ENCODE results near the gene RTN4IP1. TPM values are rescaled to one million over a fixed set of nuclear protein-coding genes. Genes with fewer than 3 reads are reported as not detected.

RTN4IP1 gene
- total RNA-seq, 1 experiment from 2014 or later, result 19.2 TPM

DNA sequence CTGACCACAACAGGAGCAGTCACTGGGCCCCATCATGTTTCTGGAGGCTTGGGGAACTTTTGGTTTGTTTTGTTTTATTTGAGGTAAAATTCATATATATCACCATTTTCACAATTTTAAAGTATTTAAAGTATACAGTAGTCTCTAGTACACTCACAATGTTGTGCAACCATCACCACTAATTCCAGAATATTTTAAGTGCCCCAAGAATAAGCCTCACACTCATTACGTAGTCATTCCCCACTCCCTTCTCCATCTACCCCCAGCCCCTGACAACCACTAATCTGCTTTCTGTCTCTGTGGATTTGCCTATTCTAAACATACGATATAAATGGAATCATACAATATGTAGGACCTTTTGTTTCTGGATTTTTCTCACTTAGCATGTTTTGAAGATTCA lies 29.0 kb downstream of the RTN4IP1 start:
- Mint-ChIP-seq H3K27ac (no peak overlapping the region), H3K9me3 (peaks cover 13% of the 10 kb centered on the region), H3K4me3 (no peak overlapping the region), H3K27me3 (ENCODE audit: low read depth) (no peaks in the 10 kb centered on the region; the same call in 1 of the 2 replicates), H3K4me1 (no peaks in the 10 kb centered on the region), H3K36me3 (peaks cover 31% of the 10 kb centered on the region)
- TF ChIP-seq IRF2 (CRISPR knock-in tag; IDR thresholded peaks at IDR 0.05; ENCODE audit: borderline replicate concordance, low read depth), result no peak
- TF ChIP-seq, protein P1, sequence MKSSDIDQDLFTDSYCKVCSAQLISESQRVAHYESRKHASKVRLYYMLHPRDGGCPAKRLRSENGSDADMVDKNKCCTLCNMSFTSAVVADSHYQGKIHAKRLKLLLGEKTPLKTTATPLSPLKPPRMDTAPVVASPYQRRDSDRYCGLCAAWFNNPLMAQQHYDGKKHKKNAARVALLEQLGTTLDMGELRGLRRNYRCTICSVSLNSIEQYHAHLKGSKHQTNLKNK (CRISPR knock-in tag; IDR thresholded peaks at IDR 0.05), result no peak
- TF ChIP-seq SOX15 (CRISPR knock-in tag; IDR thresholded peaks at IDR 0.05), result no peak
- TF ChIP-seq, protein P2, sequence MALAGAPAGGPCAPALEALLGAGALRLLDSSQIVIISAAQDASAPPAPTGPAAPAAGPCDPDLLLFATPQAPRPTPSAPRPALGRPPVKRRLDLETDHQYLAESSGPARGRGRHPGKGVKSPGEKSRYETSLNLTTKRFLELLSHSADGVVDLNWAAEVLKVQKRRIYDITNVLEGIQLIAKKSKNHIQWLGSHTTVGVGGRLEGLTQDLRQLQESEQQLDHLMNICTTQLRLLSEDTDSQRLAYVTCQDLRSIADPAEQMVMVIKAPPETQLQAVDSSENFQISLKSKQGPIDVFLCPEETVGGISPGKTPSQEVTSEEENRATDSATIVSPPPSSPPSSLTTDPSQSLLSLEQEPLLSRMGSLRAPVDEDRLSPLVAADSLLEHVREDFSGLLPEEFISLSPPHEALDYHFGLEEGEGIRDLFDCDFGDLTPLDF (CRISPR knock-in tag; IDR thresholded peaks at IDR 0.05), result no peak
- TF ChIP-seq, protein P3, sequence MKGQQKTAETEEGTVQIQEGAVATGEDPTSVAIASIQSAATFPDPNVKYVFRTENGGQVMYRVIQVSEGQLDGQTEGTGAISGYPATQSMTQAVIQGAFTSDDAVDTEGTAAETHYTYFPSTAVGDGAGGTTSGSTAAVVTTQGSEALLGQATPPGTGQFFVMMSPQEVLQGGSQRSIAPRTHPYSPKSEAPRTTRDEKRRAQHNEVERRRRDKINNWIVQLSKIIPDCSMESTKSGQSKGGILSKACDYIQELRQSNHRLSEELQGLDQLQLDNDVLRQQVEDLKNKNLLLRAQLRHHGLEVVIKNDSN (CRISPR knock-in tag; IDR thresholded peaks at IDR 0.05), result no peak
- no peak for TF ChIP-seq OVOL2 (CRISPR knock-in tag; IDR thresholded peaks at IDR 0.05; ENCODE audit: borderline replicate concordance)
- no peak for TF ChIP-seq GRHL2 (CRISPR knock-in tag; IDR thresholded peaks at IDR 0.05; ENCODE audit: insufficient replicate concordance, severe bottlenecking)
- TF ChIP-seq, protein P4, sequence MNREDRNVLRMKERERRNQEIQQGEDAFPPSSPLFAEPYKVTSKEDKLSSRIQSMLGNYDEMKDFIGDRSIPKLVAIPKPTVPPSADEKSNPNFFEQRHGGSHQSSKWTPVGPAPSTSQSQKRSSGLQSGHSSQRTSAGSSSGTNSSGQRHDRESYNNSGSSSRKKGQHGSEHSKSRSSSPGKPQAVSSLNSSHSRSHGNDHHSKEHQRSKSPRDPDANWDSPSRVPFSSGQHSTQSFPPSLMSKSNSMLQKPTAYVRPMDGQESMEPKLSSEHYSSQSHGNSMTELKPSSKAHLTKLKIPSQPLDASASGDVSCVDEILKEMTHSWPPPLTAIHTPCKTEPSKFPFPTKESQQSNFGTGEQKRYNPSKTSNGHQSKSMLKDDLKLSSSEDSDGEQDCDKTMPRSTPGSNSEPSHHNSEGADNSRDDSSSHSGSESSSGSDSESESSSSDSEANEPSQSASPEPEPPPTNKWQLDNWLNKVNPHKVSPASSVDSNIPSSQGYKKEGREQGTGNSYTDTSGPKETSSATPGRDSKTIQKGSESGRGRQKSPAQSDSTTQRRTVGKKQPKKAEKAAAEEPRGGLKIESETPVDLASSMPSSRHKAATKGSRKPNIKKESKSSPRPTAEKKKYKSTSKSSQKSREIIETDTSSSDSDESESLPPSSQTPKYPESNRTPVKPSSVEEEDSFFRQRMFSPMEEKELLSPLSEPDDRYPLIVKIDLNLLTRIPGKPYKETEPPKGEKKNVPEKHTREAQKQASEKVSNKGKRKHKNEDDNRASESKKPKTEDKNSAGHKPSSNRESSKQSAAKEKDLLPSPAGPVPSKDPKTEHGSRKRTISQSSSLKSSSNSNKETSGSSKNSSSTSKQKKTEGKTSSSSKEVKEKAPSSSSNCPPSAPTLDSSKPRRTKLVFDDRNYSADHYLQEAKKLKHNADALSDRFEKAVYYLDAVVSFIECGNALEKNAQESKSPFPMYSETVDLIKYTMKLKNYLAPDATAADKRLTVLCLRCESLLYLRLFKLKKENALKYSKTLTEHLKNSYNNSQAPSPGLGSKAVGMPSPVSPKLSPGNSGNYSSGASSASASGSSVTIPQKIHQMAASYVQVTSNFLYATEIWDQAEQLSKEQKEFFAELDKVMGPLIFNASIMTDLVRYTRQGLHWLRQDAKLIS (CRISPR knock-in tag; IDR thresholded peaks at IDR 0.05; ENCODE audit: borderline replicate concordance), result no peak
- TF ChIP-seq NFE2L1 (CRISPR knock-in tag; IDR thresholded peaks at IDR 0.05), result no peak
- no peak for TF ChIP-seq ZBTB21 (CRISPR knock-in tag; IDR thresholded peaks at IDR 0.05; ENCODE audit: borderline replicate concordance)
- TF ChIP-seq RORB (CRISPR knock-in tag; IDR thresholded peaks at IDR 0.05), result no peak
- TF ChIP-seq ATF6 (CRISPR knock-in tag; IDR thresholded peaks at IDR 0.05), result no peak
- TF ChIP-seq EMX1 (CRISPR knock-in tag; IDR thresholded peaks at IDR 0.05), result no peak
- no peak for TF ChIP-seq NR1H2 (CRISPR knock-in tag; IDR thresholded peaks at IDR 0.05)
- TF ChIP-seq ZNF396 (CRISPR knock-in tag; IDR thresholded peaks at IDR 0.05; ENCODE audit: borderline replicate concordance), result no peak
- no peak for TF ChIP-seq NR2C2 (CRISPR knock-in tag; IDR thresholded peaks at IDR 0.05)
- DNase-seq (ENCODE audit: low spot score) (no peak), ATAC-seq (no peak)
- CTCF ChIA-PET, result interaction anchor here (0.7 kb wide), 1 partner anchor 9 kb away, joined by 3 read pairs; no protein-coding TSS in a partner anchor
- POLR2A ChIA-PET, result no interaction called here

GRCh38 chr6:106599440-106599839 lies 29.9 kb downstream of the RTN4IP1 start:
- POLR2A ChIA-PET, result no interaction called here
- DNase-seq (ENCODE audit: low spot score) (no peak), ATAC-seq (no peak)
- Mint-ChIP-seq H3K36me3 (peaks cover 27% of the 10 kb centered on the region), H3K27ac (no peak overlapping the region), H3K4me3 (no peak overlapping the region), H3K27me3 (ENCODE audit: low read depth) (no peaks in the 10 kb centered on the region; the same call in 1 of the 2 replicates), H3K9me3 (peaks cover 13% of the 10 kb centered on the region), H3K4me1 (no peaks in the 10 kb centered on the region)
- CTCF ChIA-PET, result interaction anchor here (0.7 kb wide), 1 partner anchor 10 kb away, joined by 3 read pairs; no protein-coding TSS in a partner anchor
- TF ChIP-seq SP1 (CRISPR knock-in tag; conservative IDR thresholded peaks at IDR 0.05), result no peak
- no peak for TF ChIP-seq NFE2L1 (CRISPR knock-in tag; IDR thresholded peaks at IDR 0.05)
- no peak for TF ChIP-seq NFYB (CRISPR knock-in tag; conservative IDR thresholded peaks at IDR 0.05; ENCODE audit: low read depth)
- TF ChIP-seq ZNF671 (CRISPR knock-in tag; IDR thresholded peaks at IDR 0.05), result no peak
- no peak for TF ChIP-seq ZSCAN18 (CRISPR knock-in tag; IDR thresholded peaks at IDR 0.05)
- TF ChIP-seq ELF4 (CRISPR knock-in tag; IDR thresholded peaks at IDR 0.05; ENCODE audit: low read depth), result no peak
- TF ChIP-seq, protein P5, sequence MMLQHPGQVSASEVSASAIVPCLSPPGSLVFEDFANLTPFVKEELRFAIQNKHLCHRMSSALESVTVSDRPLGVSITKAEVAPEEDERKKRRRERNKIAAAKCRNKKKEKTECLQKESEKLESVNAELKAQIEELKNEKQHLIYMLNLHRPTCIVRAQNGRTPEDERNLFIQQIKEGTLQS (CRISPR knock-in tag; conservative IDR thresholded peaks at IDR 0.05), result no peak
- no peak for TF ChIP-seq JUN (CRISPR knock-in tag; IDR thresholded peaks at IDR 0.05)
- TF ChIP-seq FOXK1 (CRISPR knock-in tag; IDR thresholded peaks at IDR 0.05), result no peak
- TF ChIP-seq, protein P6, sequence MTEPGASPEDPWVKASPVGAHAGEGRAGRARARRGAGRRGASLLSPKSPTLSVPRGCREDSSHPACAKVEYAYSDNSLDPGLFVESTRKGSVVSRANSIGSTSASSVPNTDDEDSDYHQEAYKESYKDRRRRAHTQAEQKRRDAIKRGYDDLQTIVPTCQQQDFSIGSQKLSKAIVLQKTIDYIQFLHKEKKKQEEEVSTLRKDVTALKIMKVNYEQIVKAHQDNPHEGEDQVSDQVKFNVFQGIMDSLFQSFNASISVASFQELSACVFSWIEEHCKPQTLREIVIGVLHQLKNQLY (CRISPR knock-in tag; IDR thresholded peaks at IDR 0.05), result no peak
- TF ChIP-seq ETV6 (CRISPR knock-in tag; IDR thresholded peaks at IDR 0.05), result no peak
- TF ChIP-seq ZNF263 (CRISPR knock-in tag; IDR thresholded peaks at IDR 0.05; ENCODE audit: low read depth), result no peak
- no peak for TF ChIP-seq CREB1 (CRISPR knock-in tag; IDR thresholded peaks at IDR 0.05)

All from WTC11 (cell line).